Skin epidermis (tissue), 12 donors: Measurements from ENCODE around the gene GGA2.

ENCODE experiments used
- H3K27ac ChIP-seq, 21 experiments: fragments of 200-600 bp; sonication (generic) in 11 of 21; one replicate each; pipeline ENCODE4 v1.5.0; 2020; ENCODE audit warnings: mild to moderate bottlenecking in 3 of 21, inconsistent platforms in 2 of 21, moderate library complexity in 2 of 21
- H3K4me3 ChIP-seq, 7 experiments: fragments of 200-600 bp; sonication (generic) in 2 of 7; one replicate each; pipeline ENCODE4 v1.5.0; 2020; ENCODE audit warnings: inconsistent platforms in 2 of 7, mild to moderate bottlenecking in 2 of 7, moderate library complexity in 1 of 7

GGA2 gene

DNA sequence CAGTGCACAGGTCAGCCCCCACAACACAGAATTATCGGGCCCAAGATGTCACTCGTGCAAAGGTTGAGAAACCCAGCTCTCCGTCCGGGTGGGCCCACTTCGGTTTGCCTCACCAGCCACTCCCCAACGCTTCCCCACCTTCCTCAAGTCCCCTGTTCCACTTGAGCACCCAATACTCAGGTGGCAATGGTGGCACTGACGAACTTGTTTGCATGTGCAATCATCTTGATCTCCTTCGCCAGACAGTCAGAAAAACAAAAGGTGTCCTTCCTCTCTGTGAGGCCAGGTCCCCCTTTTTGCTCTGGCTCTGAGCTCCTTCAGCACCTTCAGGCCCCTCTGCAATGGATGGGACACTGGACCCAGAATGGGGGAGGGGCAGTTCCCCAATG lies 3.7 kb downstream of the GGA2 start:
- H3K27ac ChIP-seq = peak overlapping the region in 1 of 21 experiments; percentile 35
- no peak overlapping the region for H3K4me3 ChIP-seq

- Histone ChIP-seq H3K4me3 (no peak overlapping the region), H3K27ac (peak overlapping the region in 1 of 21 experiments; percentile 35)
These were observed 4.4 kb downstream of the GGA2 start for GRCh38 chr16:23505671-23506605.

DNA sequence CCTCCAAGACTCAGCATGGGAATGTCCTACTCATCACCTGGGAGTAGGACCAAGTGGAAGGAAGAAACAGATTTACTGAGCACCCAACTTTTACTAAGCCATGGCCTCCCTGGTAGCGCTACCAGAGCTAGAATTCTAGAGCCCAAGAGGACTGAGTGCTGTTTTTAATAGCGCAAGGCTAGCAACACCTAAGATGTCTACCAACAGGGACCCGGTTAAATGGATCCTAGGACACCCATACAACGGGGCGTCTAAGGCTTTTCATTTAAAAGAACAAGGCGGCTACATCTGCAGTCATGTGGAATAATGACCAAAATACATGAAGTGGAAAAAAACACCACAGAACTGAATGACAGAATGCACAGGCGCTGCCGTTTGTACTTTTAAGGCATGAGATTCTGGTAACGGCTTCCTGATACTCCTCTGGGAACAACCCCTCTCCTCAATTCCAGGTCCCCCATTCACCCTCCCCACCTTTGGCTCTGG lies 5.1 kb downstream of the GGA2 start:
- no peak overlapping the region for H3K4me3 ChIP-seq
- peak overlapping the region in 6 of 21 experiments; percentile 7 to 74 (median 34) for H3K27ac ChIP-seq

GRCh38 chr16:23504453-23505179 lies 5.7 kb downstream of the GGA2 start:
- Histone ChIP-seq H3K4me3 (no peak overlapping the region), H3K27ac (peak overlapping the region in 15 of 21 experiments; percentile 6 to 77 (median 33))

DNA sequence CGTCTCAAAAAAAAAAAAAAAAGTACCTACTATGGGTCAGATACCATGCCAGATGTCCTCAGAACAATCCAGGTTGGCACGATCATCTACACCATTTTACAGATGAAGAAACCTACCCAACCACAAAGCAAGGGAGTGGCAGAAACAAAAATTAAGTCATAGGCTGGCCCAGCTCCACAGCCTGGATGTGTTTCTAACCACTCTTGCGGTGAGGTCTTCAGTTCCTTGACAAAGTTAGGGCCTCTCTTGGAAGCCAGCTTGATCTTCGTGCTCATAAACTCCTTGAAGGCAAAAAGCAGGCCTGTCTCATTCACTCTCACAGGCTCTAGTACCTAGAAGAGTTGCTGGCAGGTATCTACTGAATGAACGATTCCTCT lies 6.2 kb downstream of the GGA2 start:
- Histone ChIP-seq H3K4me3 (no peak overlapping the region), H3K27ac (peak overlapping the region in 15 of 21 experiments; percentile 6 to 77 (median 33))

GRCh38 chr16:23502466-23502865 lies 7.8 kb downstream of the GGA2 start:
- H3K4me3 ChIP-seq = no peak overlapping the region
- H3K27ac ChIP-seq = peak overlapping the region in 1 of 21 experiments; percentile 4

GRCh38 chr16:23501291-23501690 lies 9.0 kb downstream of the GGA2 start:
- peak overlapping the region in 1 of 21 experiments; percentile 28 for H3K27ac ChIP-seq
- no peak overlapping the region for H3K4me3 ChIP-seq

GRCh38 chr16:23500862-23501225 lies 9.4 kb downstream of the GGA2 start:
- Histone ChIP-seq H3K4me3 (no peak overlapping the region), H3K27ac (peak overlapping the region in 2 of 21 experiments; percentile 28 to 37)

GRCh38 chr16:23500212-23500861 lies 10.0 kb downstream of the GGA2 start:
- H3K27ac ChIP-seq = peak overlapping the region in 7 of 21 experiments; percentile 1 to 54 (median 36)
- H3K4me3 ChIP-seq = no peak overlapping the region

- no peak overlapping the region for H3K4me3 ChIP-seq
- H3K27ac ChIP-seq = peak overlapping the region in 6 of 21 experiments; percentile 1 to 54 (median 28)
These were observed 10.5 kb downstream of the GGA2 start for GRCh38 chr16:23499801-23500200.

DNA sequence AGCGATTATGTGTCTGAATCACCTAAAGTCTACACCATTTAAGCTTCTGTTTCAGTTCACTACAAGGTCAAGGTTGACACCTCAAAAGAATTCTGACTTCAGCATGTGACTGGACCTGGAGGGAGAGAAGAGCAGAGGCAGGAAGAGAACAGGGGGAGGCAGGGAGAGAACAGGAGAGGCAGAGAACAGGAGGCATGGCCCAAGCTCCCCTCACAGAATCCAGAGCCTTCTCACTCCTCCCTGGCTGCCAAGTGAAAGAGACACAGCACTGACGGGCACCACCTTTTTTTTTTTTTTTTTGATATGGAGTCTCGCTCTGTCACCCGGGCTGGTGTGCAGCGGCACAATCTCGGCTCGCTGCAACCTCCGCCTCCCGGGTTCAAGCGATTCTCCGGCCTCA lies 11.4 kb downstream of the GGA2 start:
- Histone ChIP-seq H3K27ac (peak overlapping the region in 2 of 21 experiments; percentile 19 to 32), H3K4me3 (no peak overlapping the region)

- Histone ChIP-seq H3K4me3 (no peak overlapping the region), H3K27ac (peak overlapping the region in 11 of 21 experiments; percentile 3 to 62 (median 47))
These were observed 12.8 kb downstream of the GGA2 start for GRCh38 chr16:23497543-23497868.

DNA sequence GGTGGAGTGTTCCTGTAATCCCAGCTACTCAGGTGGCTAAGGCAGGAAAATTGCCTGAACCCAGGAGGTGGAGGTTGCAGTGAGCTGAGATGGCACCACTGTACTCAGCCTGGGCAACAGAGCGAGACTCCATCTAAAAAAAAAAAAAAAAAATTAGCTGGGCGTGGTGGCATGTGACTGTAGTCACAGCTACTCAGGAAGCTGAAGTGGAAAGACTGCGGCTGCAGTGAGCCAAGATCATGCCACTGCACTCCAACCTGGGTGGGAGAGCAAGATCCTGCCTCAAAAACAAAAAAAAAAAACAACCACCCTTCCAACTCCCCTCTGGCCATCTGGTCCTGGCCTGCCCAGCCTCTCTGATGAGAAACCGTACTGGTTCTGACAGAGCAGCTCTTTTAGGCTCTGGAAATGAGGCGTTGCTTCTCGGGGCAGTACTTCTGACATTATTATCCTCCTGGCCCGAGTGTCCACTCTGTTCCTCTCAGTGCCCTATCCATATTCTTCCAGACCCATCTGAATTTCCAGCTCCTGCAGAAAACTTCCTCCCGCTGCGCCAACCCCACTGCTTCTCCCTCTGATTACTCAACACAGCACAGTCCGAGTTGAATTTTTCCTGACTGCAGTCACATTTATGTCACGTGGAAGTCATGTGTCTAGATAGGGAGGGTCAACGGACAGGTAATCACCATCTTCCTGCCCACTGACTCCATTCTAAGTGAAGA lies 13.3 kb downstream of the GGA2 start:
- Histone ChIP-seq H3K4me3 (no peak overlapping the region), H3K27ac (peak overlapping the region in 13 of 21 experiments; percentile 30 to 62 (median 47))

- Histone ChIP-seq H3K27ac (no peak overlapping the region), H3K4me3 (no peak overlapping the region)
These were observed 14.6 kb downstream of the GGA2 start for GRCh38 chr16:23495671-23496070.

DNA sequence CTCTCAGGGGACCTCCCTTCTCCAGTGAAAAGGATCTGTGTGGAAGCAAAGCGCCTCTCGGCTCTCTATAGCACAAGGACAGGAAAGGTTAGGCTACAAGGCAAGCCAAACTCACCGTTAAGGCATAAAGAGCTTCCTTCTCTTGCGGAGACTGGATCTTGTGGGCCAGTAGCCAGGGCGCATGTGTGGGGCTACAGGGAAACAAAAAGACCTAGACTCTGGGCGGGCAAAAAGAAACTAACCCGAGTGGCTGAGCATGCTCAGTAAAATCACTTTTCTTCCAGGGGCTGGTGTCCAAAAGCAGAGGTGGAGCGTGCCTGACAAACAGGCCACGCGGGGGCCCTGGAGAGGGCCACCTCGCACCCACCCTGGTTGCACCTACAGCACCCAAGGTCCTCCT lies 16.1 kb downstream of the GGA2 start:
- H3K4me3 ChIP-seq = no peak overlapping the region
- H3K27ac ChIP-seq = peak overlapping the region in 4 of 21 experiments; percentile 5 to 34 (median 16)

DNA sequence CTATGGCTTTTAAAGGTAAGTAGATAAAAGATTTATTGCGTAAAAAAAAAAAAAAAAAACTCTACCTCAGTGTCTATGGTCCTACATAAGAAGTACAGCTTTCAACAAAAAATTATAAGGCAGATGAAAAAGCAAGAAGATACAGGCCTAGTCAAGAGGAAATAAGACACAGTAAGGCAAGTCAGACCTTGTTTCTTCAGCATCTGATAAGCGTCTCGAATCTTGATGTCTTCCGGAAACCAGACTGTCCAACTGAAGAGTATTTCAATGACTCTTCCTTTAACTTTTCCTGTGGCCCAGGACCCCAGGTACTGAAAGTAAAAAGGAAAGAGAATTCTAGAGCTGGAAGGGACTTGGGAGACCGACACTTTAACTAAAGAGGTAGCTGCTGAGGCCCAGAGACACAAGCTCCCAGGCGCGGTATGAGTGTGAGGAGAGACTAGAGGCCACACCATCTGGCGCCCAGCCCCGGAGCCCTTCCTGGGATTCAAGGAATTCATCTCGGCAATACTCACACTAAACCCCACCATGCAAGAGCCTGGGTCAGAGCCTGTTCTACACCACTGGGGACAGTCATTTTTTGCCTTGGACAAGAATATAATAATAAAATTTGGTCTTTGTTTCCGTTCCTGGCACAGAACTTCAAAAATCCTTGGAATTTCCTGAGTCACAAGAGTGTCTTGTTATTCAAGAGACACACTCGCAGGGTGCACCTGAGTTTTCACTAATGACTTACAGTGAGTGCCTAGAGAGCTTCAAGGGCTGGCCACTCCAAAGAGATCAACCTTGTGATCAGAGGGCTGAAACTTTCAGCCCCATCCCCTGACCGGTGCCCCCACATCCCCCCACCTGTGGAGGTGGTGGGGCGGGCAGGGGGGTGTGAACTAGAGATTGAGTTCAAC lies 18.6 kb downstream of the GGA2 start:
- Histone ChIP-seq H3K4me3 (no peak overlapping the region), H3K27ac (peak overlapping the region in 9 of 21 experiments; percentile 17 to 63 (median 60))

DNA sequence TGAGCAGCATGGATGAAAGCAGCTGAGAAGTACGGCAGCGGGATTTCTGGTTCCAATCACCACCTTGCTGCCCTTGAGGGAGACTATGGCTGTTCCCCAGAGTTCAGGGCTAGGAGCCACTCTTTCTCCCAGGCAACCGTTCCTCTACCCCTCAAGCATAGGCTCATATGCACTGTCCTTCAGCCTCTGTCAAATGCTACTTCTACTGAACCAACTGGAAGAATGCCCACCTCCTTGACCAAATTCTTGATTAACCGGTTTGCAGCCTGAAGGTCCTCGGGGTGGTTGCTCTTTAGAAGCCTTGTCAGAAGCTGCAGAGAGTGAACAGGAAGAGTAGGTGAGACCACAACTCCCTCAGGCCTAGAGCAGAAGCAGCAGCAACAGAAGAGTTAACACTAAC lies 23.8 kb downstream of the GGA2 start:
- no peak overlapping the region for H3K27ac ChIP-seq

DNA sequence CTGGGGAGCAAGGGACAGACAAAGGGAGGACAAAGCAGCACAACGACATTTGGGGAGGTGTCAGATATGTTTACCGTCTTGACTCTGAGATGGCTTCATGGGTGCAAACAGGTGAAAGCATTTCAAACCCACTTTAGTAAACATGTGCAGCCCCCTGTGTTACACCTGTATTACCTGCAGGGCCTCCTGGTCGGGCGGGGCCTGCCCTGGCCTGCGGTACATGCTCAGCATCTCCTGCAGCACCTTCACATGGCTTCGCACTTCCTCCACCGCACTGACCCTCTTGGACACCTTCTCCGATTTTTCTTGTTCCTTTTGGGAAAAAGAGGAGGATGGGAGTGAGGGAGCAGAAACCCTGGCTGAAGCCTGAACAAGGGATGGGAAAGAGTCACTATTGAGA lies 24.5 kb downstream of the GGA2 start:
- H3K4me3 ChIP-seq = no peak overlapping the region
- no peak overlapping the region for H3K27ac ChIP-seq

More for the DNA sequence above, 23.8 kb downstream of the GGA2 start:
- no peak overlapping the region for H3K4me3 ChIP-seq

DNA sequence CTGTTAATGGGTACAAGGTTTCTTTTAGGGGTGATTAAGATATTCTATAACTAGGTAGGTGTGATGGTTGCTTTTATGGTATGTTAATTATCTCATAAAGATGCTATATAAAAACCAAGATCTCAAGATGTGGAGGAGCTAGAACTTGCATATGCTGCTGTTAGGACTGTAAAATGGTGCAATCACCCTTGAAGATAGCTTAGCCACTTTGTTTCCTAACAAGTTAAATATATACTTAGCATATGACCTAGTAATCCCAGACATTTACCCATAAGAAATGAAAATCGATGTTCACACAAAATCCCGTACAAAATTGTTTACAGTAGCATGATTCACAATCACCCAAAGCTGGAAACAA lies 25.1 kb downstream of the GGA2 start:
- Histone ChIP-seq H3K4me3 (no peak overlapping the region), H3K27ac (no peak overlapping the region)
